HK-2 (cell line): ENCODE results near the gene TMOD3.

ENCODE experiments used
- DNase-seq: peaks from one replicate; pipeline ENCODE4 v3.0.0-alpha.2; 2018; ENCODE audit not compliant: unreplicated experiment

Gene TMOD3

GRCh38 chr15:51908316-51908715 is 78.9 kb downstream of the TMOD3 start:
- no peak for DNase-seq

GRCh38 chr15:51909584-51909983 is 80.1 kb downstream of the TMOD3 start:
- no peak for DNase-seq

GRCh38 chr15:51912528-51912927 is 83.1 kb downstream of the TMOD3 start:
- no peak for DNase-seq

- no peak for DNase-seq
These were observed 88.0 kb downstream of the TMOD3 start for GRCh38 chr15:51917493-51917892.

GRCh38 chr15:51924156-51925068 is 95.0 kb downstream of the TMOD3 start:
- DNase-seq = no peak

- no peak for DNase-seq
These were observed 97.4 kb downstream of the TMOD3 start for GRCh38 chr15:51926809-51927208.

GRCh38 chr15:51931016-51931415 is 101.6 kb downstream of the TMOD3 start:
- no peak for DNase-seq

- no peak for DNase-seq
These were observed 102.2 kb downstream of the TMOD3 start for GRCh38 chr15:51931638-51932037.

GRCh38 chr15:51932161-51932560 is 102.7 kb downstream of the TMOD3 start:
- no peak for DNase-seq

GRCh38 chr15:51935466-51936104 is 106.1 kb downstream of the TMOD3 start:
- no peak for DNase-seq

- no peak for DNase-seq
These were observed 106.6 kb downstream of the TMOD3 start for GRCh38 chr15:51936105-51936478.

- no peak for DNase-seq
These were observed 108.8 kb downstream of the TMOD3 start for GRCh38 chr15:51938286-51938685.

- no peak for DNase-seq
These were observed 109.8 kb downstream of the TMOD3 start for GRCh38 chr15:51939216-51939615.

GRCh38 chr15:51947124-51947523 is 117.7 kb downstream of the TMOD3 start:
- no peak for DNase-seq

- DNase-seq = no peak
These were observed 123.4 kb downstream of the TMOD3 start for GRCh38 chr15:51952805-51953204.

- DNase-seq = no peak
These were observed 126.1 kb downstream of the TMOD3 start for GRCh38 chr15:51955504-51955903.
